Upper lobe of right lung (tissue), 1 donor: Measurements from ENCODE around the gene PDE9A. TPM values are rescaled to one million over a fixed set of nuclear protein-coding genes. Genes with fewer than 3 reads are reported as not detected.
A peak's percentile ranks its signal among the peaks of the same experiment; 100 is the strongest.

ENCODE experiments used
- ATAC-seq: fragments of 200-7000 bp; cut with Tn5 transposase; one replicate; pipeline ENCODE4 v1.9.1; 2020; ENCODE audit warnings: mild to moderate bottlenecking, moderate library complexity
- DNase-seq: peaks from one replicate; pipeline ENCODE4 v3.0.0-alpha.2; 2020
- H3K27ac ChIP-seq: fragments of 200-600 bp; one replicate; pipeline ENCODE4 v1.8.0; 2022
- H3K27me3 ChIP-seq: fragments of 200-600 bp; one replicate; pipeline ENCODE4 v1.8.0; 2022; ENCODE audit warnings: mild to moderate bottlenecking
- H3K36me3 ChIP-seq: fragments of 200-600 bp; one replicate; pipeline ENCODE4 v1.8.0; 2022
- H3K4me1 ChIP-seq: fragments of 200-600 bp; one replicate; pipeline ENCODE4 v1.8.0; 2022
- H3K4me3 ChIP-seq: fragments of 200-600 bp; one replicate; pipeline ENCODE4 v1.8.0; 2022; ENCODE audit warnings: mild to moderate bottlenecking
- H3K9me3 ChIP-seq: fragments of 200-600 bp; one replicate; pipeline ENCODE4 v1.8.0; 2022
- intact Hi-C: fragments of 100-400 bp; cut with DNase I; formaldehyde crosslinking; loops from one replicate; pipeline ENCODE4 v1.11.0; 2022
- total RNA-seq: library from RNA; stranded (reverse); fragmentation: NEBNext Ultra II Directional; extraction: Animal tissue kit (Norgen Biotek cat#: 25700); gene quantifications from one replicate; pipeline ENCODE4 v1.2.1, GENCODE V29; 2021
- TF ChIP-seq, protein P1 (sequence below): fragments of 200-600 bp; IDR thresholded peaks from one replicate; pipeline ENCODE4 v1.8.0; 2022; ENCODE audit warnings: antibody characterized with exemption
- donor health status: DM: no; HTN: yes; CAD: no; lungs with severe emphysema.

The PDE9A gene
- total RNA-seq, 1 donor from 2014 or later: 15.3 TPM

DNA sequence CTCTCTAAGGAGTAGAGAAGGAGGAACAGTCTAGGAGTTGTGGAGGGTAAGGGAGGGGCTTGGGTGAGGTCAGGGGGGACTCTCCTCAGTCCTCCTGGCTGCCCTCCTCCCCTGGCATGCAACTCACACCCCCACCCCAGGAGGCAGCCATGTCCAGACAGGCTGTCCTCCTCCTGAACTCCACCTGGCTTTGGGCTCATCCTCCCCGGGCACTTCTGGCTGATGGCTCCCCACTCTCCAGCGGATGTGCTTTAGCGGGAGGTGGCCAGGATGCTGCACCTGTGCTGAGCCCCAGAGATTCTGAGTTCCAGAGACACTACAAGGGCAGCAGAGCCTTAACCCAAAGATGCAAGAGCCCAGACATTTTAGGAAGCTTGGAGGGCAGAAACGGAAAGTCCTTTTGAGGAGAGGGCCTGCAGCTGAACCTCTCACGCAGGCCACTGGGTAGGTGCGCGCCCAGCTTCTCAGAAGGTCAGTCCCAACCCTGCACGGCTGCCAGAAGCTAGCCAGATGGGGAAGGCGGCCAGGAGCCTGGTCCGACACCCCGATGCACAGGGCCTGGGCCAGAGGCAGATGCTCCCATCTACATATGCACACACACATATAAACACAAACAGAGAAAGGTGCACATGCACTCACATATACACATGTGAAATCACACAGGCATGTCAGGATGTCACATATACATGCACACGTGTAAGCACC lies 83.4 kb downstream of the PDE9A start:
- intact Hi-C loops: no loop called here
- peaks cover 44% of the 10 kb centered on the region for H3K4me1 ChIP-seq

GRCh38 chr21:42737951-42738590 lies 84.7 kb downstream of the PDE9A start:
- DNase-seq (peak; percentile 81), ATAC-seq (peak; percentile 84)
- intact Hi-C loops: no loop called here
- no peaks in the 10 kb centered on the region for H3K27me3 ChIP-seq
- no peaks in the 10 kb centered on the region for H3K36me3 ChIP-seq
- no peak overlapping the region for H3K4me3 ChIP-seq
- peaks cover 42% of the 10 kb centered on the region for H3K4me1 ChIP-seq
- peak overlapping the region; percentile 84 for H3K27ac ChIP-seq
- H3K9me3 ChIP-seq: no peaks in the 10 kb centered on the region
- TF ChIP-seq, protein P1, sequence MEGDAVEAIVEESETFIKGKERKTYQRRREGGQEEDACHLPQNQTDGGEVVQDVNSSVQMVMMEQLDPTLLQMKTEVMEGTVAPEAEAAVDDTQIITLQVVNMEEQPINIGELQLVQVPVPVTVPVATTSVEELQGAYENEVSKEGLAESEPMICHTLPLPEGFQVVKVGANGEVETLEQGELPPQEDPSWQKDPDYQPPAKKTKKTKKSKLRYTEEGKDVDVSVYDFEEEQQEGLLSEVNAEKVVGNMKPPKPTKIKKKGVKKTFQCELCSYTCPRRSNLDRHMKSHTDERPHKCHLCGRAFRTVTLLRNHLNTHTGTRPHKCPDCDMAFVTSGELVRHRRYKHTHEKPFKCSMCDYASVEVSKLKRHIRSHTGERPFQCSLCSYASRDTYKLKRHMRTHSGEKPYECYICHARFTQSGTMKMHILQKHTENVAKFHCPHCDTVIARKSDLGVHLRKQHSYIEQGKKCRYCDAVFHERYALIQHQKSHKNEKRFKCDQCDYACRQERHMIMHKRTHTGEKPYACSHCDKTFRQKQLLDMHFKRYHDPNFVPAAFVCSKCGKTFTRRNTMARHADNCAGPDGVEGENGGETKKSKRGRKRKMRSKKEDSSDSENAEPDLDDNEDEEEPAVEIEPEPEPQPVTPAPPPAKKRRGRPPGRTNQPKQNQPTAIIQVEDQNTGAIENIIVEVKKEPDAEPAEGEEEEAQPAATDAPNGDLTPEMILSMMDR: no peak

More for the DNA sequence above, 83.4 kb downstream of the PDE9A start:
- no peak for DNase-seq
- TF ChIP-seq, protein P1: no peak
- H3K27me3 ChIP-seq: no peaks in the 10 kb centered on the region
- no peak for ATAC-seq
- no peak overlapping the region for H3K4me3 ChIP-seq
- H3K27ac ChIP-seq: peak overlapping the region; percentile 84
- no peaks in the 10 kb centered on the region for H3K36me3 ChIP-seq
- H3K9me3 ChIP-seq: no peaks in the 10 kb centered on the region

GRCh38 chr21:42739061-42739931 lies 85.9 kb downstream of the PDE9A start:
- H3K27ac ChIP-seq: no peak overlapping the region
- H3K36me3 ChIP-seq: no peaks in the 10 kb centered on the region
- peaks cover 34% of the 10 kb centered on the region for H3K4me1 ChIP-seq
- no peaks in the 10 kb centered on the region for H3K27me3 ChIP-seq
- DNase-seq (no peak), ATAC-seq (no peak)
- TF ChIP-seq, protein P1: no peak
- H3K9me3 ChIP-seq: no peaks in the 10 kb centered on the region
- no peak overlapping the region for H3K4me3 ChIP-seq
- intact Hi-C loops: no loop called here

DNA sequence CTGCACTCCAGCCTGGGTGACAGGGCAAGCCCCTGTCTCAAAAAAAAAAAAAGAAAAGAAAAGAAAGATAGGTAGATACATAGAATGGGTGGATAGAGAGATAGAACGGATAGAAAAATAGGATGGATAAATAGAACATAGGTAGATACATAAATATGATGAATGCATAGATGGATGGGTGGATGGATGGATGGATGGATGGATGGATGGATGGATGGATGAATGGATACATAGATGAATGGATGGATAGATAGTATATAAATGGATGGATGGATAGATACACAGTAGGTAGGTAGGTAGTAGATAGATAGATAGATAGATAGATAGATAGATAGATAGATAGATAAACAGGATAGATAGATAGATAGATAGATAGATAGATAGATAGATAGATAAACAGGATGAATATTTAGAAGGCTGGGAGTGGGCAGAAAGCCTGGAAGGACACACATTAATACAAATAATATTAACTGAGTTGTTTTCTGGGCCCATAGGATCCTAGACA lies 87.0 kb downstream of the PDE9A start:
- intact Hi-C loops: no loop called here
- Histone ChIP-seq H3K4me3 (no peak overlapping the region), H3K4me1 (peaks cover 31% of the 10 kb centered on the region), H3K36me3 (no peaks in the 10 kb centered on the region), H3K27ac (no peak overlapping the region), H3K27me3 (no peaks in the 10 kb centered on the region), H3K9me3 (no peaks in the 10 kb centered on the region)
- ATAC-seq (no peak), DNase-seq (no peak)
- TF ChIP-seq, protein P1: no peak

GRCh38 chr21:42741066-42741465 lies 87.6 kb downstream of the PDE9A start:
- Histone ChIP-seq H3K27ac (no peak overlapping the region), H3K4me3 (no peak overlapping the region), H3K36me3 (no peaks in the 10 kb centered on the region), H3K4me1 (peaks cover 31% of the 10 kb centered on the region), H3K27me3 (no peaks in the 10 kb centered on the region), H3K9me3 (no peaks in the 10 kb centered on the region)
- ATAC-seq: no peak
- DNase-seq: peak; percentile 46
- intact Hi-C loops: no loop called here
- TF ChIP-seq, protein P1: no peak
